HG03097 (cell line): ENCODE results near the gene DOCK1.

Experiments
- ATAC-seq: cut with Tn5 transposase; IDR thresholded peaks from one replicate; pipeline ENCODE4 v1.9.1; 2021; ENCODE audit not compliant: unreplicated experiment, low FRiP score

DOCK1 gene

DNA sequence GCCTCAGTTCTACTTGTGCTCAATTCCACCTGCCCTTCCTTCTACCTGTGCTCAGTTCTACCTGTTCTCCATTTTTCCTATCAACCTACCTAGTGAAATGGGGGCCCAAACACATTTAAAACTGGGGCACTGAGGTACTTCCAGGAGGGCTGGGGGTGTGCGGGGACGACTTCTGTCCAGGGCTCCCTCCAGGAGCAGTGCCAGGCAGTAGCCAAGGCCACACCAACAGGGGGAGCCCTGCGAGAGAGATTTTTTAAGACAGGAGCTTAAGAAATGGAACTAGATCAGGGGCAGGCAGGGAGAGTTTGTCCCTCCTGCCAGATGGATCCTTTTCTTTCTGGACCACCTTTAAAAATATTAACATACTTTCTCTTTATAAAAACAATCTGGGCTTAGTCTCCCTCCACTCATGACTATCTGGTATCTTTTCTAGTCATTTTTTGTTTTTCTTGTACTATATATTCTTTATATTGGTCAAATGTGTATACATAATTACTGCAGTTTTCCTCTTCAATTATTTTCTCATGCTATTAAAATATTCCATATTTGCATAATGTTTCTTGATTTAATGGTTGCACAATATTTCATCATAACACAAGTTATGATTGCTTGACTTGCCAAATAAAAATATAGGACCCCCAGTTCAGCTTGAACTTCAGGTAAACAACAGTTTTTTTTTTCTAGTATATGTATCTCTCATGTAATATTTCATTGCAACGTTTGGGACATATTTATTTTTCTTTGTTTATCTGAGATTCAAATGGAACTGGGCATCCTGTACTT, 338.5 kb downstream of the DOCK1 start:
- ATAC-seq, result no peak

DNA sequence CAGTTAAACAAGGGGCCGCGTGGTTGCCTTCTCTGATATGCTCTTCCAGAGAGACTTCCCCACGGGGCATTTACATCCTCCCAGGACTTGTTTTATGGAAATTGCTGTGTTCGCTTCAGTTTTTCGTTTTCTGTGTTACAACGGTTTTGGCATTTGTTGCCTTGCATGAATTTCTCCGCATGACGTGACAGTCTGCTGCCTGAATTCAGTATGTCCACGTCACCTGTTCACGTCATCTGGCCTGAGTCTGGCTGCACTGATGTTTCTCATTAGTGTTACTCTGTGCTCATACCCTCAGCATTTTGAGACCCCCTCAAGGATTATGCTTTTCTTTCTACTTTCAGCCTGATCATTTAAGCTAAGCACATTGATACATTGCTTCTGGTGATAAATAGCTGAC, 340.2 kb downstream of the DOCK1 start:
- no peak for ATAC-seq

DNA sequence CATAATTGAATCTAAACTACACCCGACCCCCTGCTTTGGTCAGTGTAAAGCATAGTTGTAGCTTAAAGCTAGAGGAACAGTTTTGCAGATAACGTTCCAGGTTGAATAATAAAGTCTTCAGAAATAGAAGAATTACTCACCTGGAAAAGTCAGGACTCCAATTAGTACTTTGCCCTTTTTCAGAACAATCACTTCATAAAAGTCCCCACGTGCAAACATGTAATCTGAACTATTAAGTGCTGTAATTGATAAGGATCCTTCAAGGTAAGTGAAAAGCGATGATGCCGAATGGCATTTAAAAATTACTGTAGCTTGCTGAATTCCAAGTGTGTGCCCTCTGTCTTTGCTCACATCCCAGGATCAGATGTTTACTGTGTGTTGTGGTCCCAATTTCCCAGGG, 344.8 kb downstream of the DOCK1 start:
- ATAC-seq, result no peak

DNA sequence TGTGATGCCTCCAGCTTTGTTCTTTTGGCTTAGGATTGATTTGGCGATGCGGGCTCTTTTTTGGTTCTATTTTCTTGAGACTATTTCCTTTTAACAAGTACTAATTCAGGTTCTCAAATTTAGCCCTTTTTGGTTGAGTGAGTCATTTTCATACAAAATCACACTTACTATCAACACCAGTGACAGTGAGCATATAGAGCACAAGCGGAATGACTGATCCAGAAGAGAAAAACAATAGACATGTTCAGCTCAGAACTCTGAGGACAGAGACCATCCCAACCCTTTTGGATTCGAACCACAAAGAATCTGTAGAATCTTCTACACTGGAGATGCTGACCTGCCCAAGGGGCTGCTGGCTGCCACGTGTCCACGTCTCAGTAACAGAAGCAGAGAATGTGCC, 347.6 kb downstream of the DOCK1 start:
- no peak for ATAC-seq

DNA sequence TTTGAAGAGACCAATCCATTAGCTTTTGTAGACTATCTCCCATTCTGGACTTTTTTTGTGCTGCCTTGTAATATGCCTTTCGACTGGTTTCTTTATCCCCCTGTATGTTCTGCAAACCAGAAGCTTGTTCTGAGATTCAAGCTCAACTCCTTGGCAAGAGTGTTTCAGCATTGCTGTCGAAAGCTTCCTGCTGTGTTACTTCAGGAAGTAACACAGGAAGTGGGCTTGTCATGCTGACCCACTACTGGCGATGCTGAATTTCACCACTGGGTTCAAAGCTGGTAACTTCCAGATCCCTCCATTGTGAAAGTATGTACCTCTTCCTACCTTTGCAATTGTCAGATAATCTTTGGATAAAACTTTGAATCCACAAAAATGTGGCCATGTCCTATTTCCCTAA, 349.0 kb downstream of the DOCK1 start:
- no peak for ATAC-seq

DNA sequence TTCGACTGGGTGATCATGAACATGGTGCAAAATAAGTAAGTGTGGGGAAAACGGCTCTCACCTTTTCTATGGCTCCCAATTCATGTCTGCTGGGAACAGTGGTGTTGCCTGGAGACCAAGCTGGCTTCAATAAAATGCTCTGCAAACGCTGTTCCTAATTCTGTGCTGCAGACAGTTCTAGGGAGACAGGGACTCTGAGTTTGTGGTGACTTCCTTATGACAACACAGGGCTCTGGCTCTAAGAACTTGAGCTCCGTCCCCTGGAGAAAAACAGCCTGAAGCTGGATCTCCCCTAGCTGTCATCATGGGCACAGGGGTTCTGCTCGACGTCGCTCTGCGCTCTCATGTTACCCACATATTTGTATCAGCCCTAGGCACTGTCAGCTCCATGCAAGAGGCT, 352.2 kb downstream of the DOCK1 start:
- no peak for ATAC-seq

DNA sequence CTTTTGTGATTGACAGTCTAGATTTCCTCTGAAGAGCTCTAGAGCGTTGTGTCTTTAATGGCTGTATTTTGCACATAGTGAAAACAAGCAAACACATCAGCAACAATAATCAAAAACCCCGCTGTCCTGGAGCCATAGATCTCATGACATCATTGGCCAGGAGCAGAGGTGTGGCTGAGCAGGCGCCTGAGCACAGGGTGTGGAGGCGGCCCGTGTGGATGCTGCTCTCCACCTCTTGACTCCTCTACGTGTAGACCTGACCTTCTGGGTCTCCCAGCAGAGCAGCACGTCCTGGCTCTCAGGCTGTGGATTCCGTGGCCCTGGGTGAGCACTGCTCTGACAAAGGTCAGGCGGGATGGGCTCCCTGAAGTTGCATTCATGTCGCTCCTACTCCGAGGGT, 354.1 kb downstream of the DOCK1 start:
- no peak for ATAC-seq

DNA sequence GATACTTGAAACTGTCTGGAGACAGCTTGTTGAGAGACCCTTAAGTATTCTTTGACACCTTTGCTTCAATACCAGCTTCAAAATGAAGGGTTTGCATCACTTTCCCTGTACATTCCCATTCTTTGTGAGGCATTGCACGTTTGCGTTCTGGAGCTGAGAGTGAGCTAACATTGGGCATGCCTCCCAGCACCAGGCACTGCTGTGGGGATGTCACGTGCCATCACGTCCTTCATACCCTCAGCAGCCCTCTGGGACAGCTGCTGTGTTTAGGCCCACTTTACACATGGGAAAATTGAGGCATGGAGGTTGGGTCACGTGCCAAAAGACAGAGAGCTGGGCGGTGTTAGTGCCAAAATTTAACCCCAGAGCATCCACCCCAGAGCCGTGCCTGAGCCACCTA, 357.4 kb downstream of the DOCK1 start:
- no peak for ATAC-seq

DNA sequence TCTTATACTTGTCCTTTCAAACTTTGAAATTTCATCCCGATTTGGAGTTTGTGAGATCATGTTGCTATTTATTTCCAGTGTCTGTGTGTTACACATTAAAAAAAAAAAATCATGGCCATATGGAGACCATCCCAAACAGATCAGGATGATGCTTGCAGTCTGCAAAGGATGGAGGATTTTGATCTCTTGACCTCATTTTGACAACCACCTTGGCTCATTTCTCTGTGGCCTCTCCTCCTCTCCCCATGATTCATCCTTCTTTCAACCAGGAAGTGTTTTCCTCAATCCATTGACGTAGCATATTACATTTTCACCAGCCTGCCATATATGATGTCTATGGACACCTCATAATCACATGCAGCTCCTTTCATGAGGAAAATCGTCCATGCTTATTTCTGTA, 360.1 kb downstream of the DOCK1 start:
- ATAC-seq, result no peak

DNA sequence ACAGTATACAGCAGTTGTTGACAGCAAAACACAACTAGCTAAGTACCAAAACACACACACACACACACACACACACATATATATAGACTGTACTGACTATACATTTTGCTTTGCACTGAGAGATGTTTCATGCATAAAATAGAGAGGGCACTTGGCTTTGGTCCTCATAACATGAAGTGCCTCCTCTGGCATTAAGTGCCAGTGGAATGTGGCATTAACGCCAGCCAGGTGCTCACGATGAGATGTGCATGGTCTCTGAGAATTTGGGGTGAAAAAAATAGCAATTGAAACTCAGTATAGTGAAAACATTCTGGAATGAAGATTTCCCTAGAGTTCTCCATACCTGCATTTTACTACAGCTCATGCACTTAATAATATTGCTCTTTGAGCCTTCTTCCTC, 361.2 kb downstream of the DOCK1 start:
- ATAC-seq, result no peak

DNA sequence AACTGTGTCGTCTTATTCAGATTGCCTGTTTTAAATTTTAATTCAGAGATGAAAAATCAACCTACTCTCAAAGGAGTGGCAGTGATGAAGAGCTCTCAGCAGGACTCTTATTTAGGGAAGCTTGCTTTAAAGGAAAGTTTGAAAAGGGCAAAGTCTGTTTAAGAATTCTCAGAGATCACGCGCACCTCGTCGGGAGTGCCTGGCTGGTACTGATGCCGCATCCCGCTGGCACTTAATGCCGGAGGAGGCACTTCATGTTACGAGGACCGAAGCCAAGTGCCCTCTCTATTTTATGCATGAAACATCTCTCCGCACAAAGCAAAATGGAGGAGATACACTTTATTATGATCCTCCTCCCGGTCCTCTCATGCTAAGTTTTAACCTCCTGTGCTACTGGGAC, 362.2 kb downstream of the DOCK1 start:
- ATAC-seq, result no peak

DNA sequence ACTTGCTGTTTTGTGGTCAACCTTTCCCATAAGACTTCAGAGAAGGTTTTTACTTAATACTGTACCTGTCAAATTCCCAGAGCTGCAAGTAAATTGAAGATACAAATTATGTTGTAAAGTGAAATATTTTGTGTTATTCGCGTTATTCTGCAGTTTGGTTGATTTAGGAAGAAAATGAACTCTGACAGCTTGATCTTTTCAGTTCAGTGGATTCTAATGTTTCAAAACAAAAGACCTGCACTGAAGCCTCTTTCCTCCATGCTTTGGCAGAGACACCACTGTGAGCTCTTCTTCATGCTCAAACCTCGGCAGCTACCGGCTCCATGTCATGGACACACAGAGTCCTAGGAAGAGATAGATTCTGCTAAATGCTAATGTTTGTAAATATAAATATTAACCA, 366.8 kb downstream of the DOCK1 start:
- no peak for ATAC-seq

DNA sequence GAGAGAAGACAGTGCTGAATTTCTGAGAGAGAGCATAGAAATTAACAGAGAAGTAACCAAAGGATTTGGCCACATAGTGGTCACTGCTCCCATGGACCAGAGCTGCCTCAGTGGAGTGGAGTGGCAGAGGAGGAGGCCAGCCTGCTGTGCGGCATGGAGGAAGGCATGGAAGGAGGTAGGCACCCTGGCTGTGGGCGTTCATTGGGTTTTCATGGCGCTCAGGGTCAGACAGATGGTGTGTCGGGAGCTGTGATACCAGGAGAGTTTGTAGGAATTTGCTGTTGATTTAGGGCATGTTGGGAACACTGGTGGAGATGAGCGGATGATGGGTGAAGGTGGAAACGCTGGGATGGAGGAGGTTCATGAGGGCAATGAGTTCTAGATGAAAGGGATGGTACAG, 370.0 kb downstream of the DOCK1 start:
- no peak for ATAC-seq

DNA sequence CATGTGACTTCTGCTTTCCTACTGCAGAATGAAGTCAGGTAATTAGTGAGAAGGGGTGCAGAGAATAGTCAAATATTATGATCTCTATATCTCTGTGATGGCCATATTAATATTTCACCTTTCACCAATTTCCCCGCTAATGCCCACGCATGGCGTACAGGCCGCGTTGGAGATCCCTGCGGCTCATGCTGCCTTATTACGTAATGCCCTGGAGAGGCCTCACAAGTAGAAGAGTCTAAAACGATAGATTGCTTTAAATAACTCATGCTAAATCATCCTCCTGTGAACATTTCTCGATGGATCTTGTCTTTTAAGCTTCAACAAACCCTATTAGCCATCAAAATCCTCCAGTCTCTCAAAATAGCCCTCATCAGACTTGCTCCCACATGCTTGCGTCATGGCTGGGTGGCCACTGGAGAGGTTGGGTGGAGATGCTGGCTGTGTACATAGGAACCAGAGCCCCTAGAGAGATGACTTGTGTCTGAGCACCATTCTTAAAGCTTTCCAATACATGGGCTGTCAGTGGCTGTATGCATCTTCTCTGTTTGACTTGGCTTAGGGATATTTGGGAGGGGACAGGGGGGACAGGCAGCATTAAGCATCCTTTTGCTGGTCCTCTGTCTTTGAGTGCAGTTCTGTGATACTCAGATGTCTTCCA, 370.7 kb downstream of the DOCK1 start:
- ATAC-seq, result no peak

DNA sequence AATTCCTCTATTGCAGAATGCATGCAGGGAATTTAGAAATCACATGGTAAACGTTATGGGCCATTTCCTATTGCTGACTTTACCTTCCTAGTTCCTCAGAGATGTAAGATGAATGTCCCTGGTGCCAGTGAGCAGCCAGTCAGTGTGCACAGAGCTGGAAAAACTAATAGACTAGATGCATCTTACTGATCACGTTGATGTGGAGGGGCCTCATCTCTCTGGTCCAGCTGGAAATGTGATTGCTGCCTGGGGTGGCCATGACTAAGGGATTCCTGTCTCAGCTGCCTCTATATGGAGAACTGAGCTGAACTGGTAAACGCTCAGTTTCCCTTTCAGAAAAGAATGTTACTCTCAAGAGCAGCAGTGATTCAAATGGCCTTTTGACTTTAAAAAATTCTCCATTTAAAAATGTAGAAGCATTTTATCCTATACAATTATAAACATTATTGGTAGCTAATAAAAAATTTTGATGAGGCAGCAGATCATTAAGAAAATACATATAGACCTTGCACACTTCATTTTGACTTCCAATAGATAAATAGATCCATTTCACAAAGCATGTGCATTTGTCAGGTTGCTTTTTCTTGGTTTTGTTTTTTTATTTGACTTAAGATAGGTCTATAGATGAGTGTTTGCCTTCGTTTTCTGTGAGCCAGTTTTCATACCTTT, 371.7 kb downstream of the DOCK1 start:
- ATAC-seq, result no peak

DNA sequence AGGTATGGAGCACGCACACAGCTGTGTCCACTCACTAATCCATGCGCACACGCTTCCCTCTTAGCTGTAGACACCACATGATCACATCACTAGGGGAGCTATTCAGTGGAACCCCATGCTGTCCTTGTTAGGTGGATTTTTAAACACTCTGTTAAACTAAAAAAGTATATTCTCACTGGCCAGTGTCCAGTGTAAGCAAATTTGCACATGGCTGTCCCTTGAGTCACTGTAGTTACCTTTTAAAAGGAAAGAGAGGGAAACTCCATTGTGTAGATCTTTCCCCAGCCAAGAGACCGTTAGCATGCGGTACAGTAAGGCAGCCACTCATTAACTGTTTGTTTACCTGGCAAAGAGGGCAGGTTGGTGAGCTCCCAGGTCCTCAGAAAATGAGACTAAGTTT, 372.8 kb downstream of the DOCK1 start:
- no peak for ATAC-seq

DNA sequence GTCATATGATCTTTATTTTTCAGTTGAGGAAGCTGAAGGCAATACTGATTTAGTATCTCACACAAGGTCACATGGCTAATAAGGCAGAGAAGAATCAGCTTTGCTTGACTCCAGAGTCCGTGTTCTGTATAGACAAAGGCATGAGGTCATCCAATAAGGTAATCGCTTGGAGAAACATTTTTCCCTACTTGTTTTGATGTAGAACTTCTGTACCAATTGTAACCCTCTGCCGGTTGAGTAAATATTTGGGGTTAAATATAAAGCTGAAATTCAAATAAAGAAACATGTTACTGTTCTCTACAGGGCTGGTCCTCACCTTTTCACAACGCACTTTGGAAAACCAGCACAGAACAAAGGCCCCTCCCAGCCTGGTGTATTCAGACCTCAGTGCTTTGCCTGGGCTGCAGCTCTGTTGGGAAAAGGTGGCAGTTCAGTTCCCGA, 374.1 kb downstream of the DOCK1 start:
- ATAC-seq, result no peak

DNA sequence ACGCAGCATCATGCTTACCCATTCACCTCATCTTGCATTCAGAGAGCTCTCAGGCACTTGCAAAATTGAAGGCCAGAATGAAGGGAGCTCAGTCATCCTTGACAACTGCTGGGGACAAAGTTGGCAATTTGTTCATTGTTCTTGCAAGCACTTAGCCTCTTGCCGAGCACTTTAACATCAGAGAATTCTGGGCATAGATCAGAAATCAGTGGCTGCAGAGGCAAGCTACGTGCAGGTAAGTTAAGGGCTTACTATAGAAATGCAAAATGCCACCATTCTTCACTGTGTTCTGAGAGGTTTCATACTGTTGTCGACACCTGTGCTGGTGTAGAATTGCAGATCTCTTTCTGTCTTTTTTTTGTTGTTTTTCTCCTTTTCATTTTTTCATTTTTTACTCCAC, 375.2 kb downstream of the DOCK1 start:
- ATAC-seq, result no peak

DNA sequence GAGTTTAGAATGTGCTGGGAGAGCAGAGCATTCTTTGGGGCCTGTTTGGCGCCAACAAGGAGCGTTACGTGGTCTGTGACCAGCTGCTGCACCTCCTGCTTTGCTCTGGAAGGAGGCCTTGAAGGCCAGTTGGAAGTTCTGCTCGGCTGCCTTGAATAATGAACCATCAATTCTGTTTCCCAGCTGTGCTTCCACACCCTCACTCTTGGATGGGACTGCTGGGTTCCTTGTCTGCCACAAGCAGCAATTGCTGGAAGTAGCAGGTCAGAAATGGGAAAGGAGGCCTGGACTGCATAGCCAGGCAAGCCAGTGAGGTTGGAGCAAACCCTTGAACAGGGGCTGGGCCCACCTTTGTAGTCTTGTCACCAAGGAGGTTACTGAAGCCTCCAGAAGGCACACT, 377.8 kb downstream of the DOCK1 start:
- no peak for ATAC-seq

DNA sequence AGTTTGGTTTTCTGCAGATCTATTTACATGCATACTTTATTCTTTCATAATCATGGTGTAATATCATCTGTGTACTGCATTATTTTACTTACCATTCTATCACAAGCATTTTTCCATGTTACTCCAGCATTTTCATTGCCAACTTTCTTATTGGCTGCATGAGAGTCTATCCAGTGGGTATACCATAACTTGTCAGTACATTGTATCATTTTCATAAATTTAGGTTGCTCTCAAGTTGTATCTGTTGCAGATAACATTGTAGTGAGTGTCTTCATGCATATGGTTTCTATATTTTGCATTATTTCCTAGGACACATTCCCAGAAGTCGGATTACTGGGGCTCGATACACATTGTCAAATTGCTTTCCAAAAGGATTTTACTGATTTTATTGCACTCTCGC, 378.3 kb downstream of the DOCK1 start:
- ATAC-seq, result no peak

DNA sequence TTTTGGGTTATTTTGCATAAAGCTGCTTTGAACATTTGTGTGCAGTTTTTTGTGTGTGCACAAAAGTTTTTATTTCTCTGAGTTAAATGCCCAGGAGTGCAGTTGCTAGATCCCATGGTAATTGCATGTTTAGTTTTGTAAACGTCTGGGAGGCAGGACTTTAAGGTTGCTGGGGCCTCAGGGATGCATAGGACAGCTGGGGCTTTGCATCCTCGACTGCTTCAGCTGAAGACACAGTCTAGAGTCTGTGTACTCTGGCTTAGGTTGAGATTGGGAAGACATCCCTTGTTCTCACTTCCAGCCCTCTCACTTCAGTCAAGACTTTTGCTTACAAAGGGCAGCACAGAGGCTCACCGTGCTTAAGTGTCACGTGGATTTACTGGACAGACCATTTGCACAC, 385.6 kb downstream of the DOCK1 start:
- ATAC-seq, result no peak

DNA sequence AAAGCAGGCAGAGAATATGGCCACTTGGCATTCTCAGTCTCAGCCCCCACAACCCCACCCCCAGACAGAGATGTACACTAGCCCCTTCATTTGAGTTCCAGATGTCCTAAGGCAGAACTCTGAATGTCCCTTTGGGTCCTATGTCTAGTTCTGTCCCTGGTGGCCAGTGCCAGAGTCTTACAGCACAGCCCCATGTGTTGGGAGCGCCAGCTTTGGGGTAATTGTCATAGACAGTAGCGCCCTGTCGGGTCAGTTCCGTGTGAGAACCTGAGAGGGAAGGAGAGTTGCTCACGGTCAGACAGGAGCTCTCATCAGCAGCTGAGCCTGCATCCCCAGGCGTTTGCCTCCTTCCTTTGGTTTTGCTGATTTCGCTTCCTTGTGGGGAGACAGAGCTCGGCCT, 386.1 kb downstream of the DOCK1 start:
- ATAC-seq, result no peak
